22Rv1 (cell line): ENCODE data around the gene OR9A4.

Experiments used
- ZFX ChIP-seq: fragments of 450-650 bp; IDR thresholded peaks from 2 replicates; pipeline ENCODE4 v1.6.1; 2017; ENCODE audit warnings: antibody characterized with exemption, borderline replicate concordance
- TF ChIP-seq, protein P1 (sequence below): fragments of 450-650 bp; IDR thresholded peaks from 2 replicates; pipeline ENCODE4 v1.5.1; 2017; ENCODE audit warnings: mild to moderate bottlenecking

DNA sequence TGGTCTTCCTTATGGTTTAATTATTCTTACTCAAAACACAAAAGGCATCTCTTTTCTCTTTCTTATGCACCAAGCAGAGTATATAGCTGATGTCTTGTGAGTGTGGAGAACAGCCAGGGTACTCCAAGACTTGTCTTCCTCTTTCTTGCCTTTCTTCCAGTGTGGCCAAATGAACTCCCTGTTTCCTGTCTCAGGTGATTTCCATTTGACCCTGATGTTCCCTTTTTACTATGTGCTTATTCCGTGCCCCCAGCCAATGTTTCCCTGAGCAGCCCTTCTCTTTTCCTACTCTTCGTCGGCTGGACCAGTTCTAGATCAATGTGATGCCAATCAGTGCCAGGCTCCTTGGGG lies 12.6 kb downstream of the OR9A4 start:
- TF ChIP-seq, protein P1, sequence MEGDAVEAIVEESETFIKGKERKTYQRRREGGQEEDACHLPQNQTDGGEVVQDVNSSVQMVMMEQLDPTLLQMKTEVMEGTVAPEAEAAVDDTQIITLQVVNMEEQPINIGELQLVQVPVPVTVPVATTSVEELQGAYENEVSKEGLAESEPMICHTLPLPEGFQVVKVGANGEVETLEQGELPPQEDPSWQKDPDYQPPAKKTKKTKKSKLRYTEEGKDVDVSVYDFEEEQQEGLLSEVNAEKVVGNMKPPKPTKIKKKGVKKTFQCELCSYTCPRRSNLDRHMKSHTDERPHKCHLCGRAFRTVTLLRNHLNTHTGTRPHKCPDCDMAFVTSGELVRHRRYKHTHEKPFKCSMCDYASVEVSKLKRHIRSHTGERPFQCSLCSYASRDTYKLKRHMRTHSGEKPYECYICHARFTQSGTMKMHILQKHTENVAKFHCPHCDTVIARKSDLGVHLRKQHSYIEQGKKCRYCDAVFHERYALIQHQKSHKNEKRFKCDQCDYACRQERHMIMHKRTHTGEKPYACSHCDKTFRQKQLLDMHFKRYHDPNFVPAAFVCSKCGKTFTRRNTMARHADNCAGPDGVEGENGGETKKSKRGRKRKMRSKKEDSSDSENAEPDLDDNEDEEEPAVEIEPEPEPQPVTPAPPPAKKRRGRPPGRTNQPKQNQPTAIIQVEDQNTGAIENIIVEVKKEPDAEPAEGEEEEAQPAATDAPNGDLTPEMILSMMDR, result no peak
- no peak for TF ChIP-seq ZFX
